Heart left ventricle (tissue), 16 donors: ENCODE results near the gene HEBP1. TPM values are rescaled to one million over a fixed set of nuclear protein-coding genes. Genes with fewer than 3 reads are reported as not detected.

Source experiments
- ATAC-seq, 4 donors: fragments of 200-7000 bp; cut with Tn5 transposase; one replicate each; pipeline ENCODE4 v1.9.1; 2020 to 2022; ENCODE audit warnings: moderate library complexity in 4 of 4, mild to moderate bottlenecking in 3 of 4, moderate number of reproducible peaks in 1 of 4
- DNase-seq, 5 donors: peaks; one replicate each; pipeline ENCODE4 v3.0.0-alpha.2; 2020
- H3K27ac ChIP-seq, 12 donors: fragments of 200-600 bp; sonication (generic) in 4 of 12; one replicate each; pipeline versions ENCODE4 v1.5.0 to v1.8.0; 2016 to 2022; ENCODE audit warnings: mild to moderate bottlenecking in 2 of 12
- H3K27me3 ChIP-seq, 9 donors: fragments of 200-600 bp; sonication (generic) in 2 of 9; one replicate each; pipeline versions ENCODE4 v1.5.1 to v1.8.0; 2016 to 2022; ENCODE audit warnings: mild to moderate bottlenecking in 3 of 9
- H3K36me3 ChIP-seq, 9 donors: fragments of 200-600 bp; sonication (generic) in 2 of 9; one replicate each; pipeline versions ENCODE4 v1.5.0 to v1.8.0; 2018 to 2022; ENCODE audit warnings: mild to moderate bottlenecking in 2 of 9
- H3K4me1 ChIP-seq, 12 donors: fragments of 200-600 bp; sonication (generic) in 4 of 12; one replicate each; pipeline versions ENCODE4 v1.5.0 to v1.8.0; 2016 to 2022; ENCODE audit warnings: mild to moderate bottlenecking in 3 of 12
- H3K4me3 ChIP-seq, 12 donors: fragments of 200-600 bp; sonication (generic) in 4 of 12; one replicate each; pipeline versions ENCODE4 v1.5.0 to v1.8.0; 2017 to 2022; ENCODE audit warnings: mild to moderate bottlenecking in 9 of 12, moderate library complexity in 4 of 12
- H3K9me3 ChIP-seq, 12 donors: fragments of 200-600 bp; sonication (generic) in 4 of 12; one replicate each; pipeline versions ENCODE4 v1.5.0 to v1.8.0; 2016 to 2022; ENCODE audit warnings: mild to moderate bottlenecking in 1 of 12
- POLR2A ChIP-seq, 2 donors: fragments of 450-650 bp; IDR thresholded peaks; one replicate each; pipeline ENCODE4 v1.6.1; 2017; ENCODE audit warnings: antibody characterized with exemption in 2 of 2, mild to moderate bottlenecking in 2 of 2, moderate library complexity in 2 of 2
- whole genome bisulfite sequencing, 4 donors: extraction: QIAGEN DNeasy Blood & Tissue Kit in 2 of 4; methylation state at CpG; one replicate each; pipeline versions ENCODE4 v1.1.5 to v1.1.7; 2013 to 2018; 5-methylcytosine and 5-hydroxymethylcytosine counted together
- intact Hi-C, 10 donors: fragments of 100-400 bp; cut with DNase I; formaldehyde crosslinking; loops; one replicate each; pipeline versions ENCODE4 v1.11.1 to v1.14.2; 2022
- polyA plus RNA-seq, 2 donors: library from polyadenylated mRNA; stranded (reverse); fragments of 200-250 nt; gene quantifications; one replicate each; pipeline ENCODE4 v1.2.3, GENCODE V29; 2013
- total RNA-seq, 9 donors: library from RNA; depleted of rRNA in 2 of 9; stranded (reverse); fragments of >200 nt in 2 of 9; fragmentation: NEBNext Ultra II Directional in 3 of 9; extraction: Animal tissue kit (Norgen Biotek cat#: 25700) in 3 of 9; gene quantifications; one replicate each; pipeline versions ENCODE4 v1.1.0 to v1.2.4, GENCODE V29; 2016 to 2023
- TF ChIP-seq, protein P1 (sequence below), 12 donors: fragments of 200-600 bp; sonication (generic) in 4 of 12; IDR thresholded peaks; one replicate each; pipeline versions ENCODE4 v1.5.0 to v1.8.0; 2018 to 2022; ENCODE audit warnings: antibody characterized with exemption in 12 of 12, mild to moderate bottlenecking in 5 of 12
- donor health status: ischemic (EF 13 %, LVEDD 7.1; RV severe dilation, severe dysfunction).
- donor health status: healthy with polysubstance abuse.
- donor health status: DM: no; HTN: yes; CAD: no.
- donor health status: DM: no; HTN: no; CAD: no.
- donor health status: ischemic (EF 25% LVEDD 6.9; RV normal size, moderate dysfunction).
- donor health status: ischemic (EF 25% LVEDD 5.7; RV mildly dilated, moderate dysfunction).
- donor health status: healthy.
- donor health status: DM: yes; HTN: yes; CAD: no.
- donor health status: ischemic (EF 35%, LVEDD 5.7; RV mildly dilated, moderate dysfunction).
- donor health status: nonischemic (EF 11% LVEDD 7.7; RV severe dilation, severe dysfunction).
- donor health status: DM: yes; HTN: yes; CAD: no.
- donor health status: PGD.
- donor health status: ischemic (EF 29% LVEDD 5.4; RV normal size, mild dysfunction).
- donor health status: nonischemic (EF 23%, LVEDD 6.1; RV moderate dilation, normal function).

The HEBP1 gene
- total and polyA plus RNA-seq, 11 donors: 26.3 to 88.1 (median 52.6) TPM

GRCh38 chr12:12987421-12987820 lies 12.6 kb downstream of the HEBP1 start:
- ATAC-seq (no peak), DNase-seq (no peak)
- whole genome bisulfite sequencing, 4 donors: 76 to 89% (median 77%) methylated on average over 5 of the region's 5 CpGs
- no peaks in the 10 kb centered on the region for H3K27me3 ChIP-seq
- no peak overlapping the region for H3K4me3 ChIP-seq
- intact Hi-C loops: loop anchor here in 5 of 10 donors (5.0 to 10.0 kb wide), 3 partner anchors 70 to 247 kb away; no protein-coding TSS in a partner anchor
- no peaks in the 10 kb centered on the region for H3K9me3 ChIP-seq
- no peak for TF ChIP-seq POLR2A (IDR thresholded peaks at IDR 0.05)
- TF ChIP-seq, protein P1, sequence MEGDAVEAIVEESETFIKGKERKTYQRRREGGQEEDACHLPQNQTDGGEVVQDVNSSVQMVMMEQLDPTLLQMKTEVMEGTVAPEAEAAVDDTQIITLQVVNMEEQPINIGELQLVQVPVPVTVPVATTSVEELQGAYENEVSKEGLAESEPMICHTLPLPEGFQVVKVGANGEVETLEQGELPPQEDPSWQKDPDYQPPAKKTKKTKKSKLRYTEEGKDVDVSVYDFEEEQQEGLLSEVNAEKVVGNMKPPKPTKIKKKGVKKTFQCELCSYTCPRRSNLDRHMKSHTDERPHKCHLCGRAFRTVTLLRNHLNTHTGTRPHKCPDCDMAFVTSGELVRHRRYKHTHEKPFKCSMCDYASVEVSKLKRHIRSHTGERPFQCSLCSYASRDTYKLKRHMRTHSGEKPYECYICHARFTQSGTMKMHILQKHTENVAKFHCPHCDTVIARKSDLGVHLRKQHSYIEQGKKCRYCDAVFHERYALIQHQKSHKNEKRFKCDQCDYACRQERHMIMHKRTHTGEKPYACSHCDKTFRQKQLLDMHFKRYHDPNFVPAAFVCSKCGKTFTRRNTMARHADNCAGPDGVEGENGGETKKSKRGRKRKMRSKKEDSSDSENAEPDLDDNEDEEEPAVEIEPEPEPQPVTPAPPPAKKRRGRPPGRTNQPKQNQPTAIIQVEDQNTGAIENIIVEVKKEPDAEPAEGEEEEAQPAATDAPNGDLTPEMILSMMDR (IDR thresholded peaks at IDR 0.05): no peak
- peaks cover 0 to 66% (median 50%) of the 10 kb centered on the region in 9 donors for H3K36me3 ChIP-seq
- no peak overlapping the region for H3K27ac ChIP-seq
- peaks cover 0 to 6% (median 0%) of the 10 kb centered on the region in 12 donors for H3K4me1 ChIP-seq

DNA sequence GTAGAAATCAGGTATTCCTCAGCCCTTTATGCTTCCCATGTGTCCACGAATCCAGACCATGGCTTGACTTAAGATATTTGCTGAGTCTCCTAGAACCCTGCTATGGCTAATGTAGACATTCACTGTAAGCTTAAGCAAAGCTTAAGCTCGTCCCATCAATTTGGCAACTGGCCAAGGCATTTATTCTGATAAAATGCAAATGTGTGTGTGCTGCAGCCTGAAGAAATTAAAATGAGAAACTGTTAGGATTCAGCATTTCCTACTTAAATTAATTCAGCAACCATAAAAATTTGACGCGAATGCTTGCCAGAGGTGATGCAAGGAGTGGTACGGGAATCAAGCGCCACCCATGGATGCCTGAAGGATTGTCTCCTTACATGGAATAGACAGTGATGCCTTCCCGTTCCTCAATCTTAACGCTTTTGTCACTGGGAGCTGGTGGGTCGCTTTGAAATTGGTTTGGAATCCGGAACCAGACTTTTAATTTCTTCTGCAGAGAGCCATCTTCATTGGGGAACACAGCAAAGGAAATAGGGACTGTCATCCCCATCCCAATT lies 13.2 kb downstream of the HEBP1 start:
- 84 to 88% (median 85%) methylated on average over 10 of the region's 10 CpGs for WGBS, 4 donors
- Histone ChIP-seq H3K27me3 (no peaks in the 10 kb centered on the region), H3K36me3 (peaks cover 0 to 72% (median 53%) of the 10 kb centered on the region in 9 donors), H3K4me1 (peaks cover 0 to 3% (median 0%) of the 10 kb centered on the region in 12 donors), H3K4me3 (no peak overlapping the region), H3K27ac (no peak overlapping the region), H3K9me3 (no peaks in the 10 kb centered on the region)
- DNase-seq (no peak), ATAC-seq (no peak)
- TF ChIP-seq POLR2A (IDR thresholded peaks at IDR 0.05): no peak
- TF ChIP-seq, protein P1 (IDR thresholded peaks at IDR 0.05): no peak
- intact Hi-C loops: loop anchor here in 5 of 10 donors (5.0 to 10.0 kb wide), 3 partner anchors 70 to 248 kb away; no protein-coding TSS in a partner anchor

- DNase-seq: no peak
- H3K9me3 ChIP-seq: no peaks in the 10 kb centered on the region
- intact Hi-C loops: loop anchor here in 5 of 10 donors (5.0 to 10.0 kb wide), 3 partner anchors 69 to 249 kb away; no protein-coding TSS in a partner anchor
- ATAC-seq: peak in 3 of 4 donors; percentile 52 to 57 (median 54)
- no peaks in the 10 kb centered on the region for H3K27me3 ChIP-seq
- H3K36me3 ChIP-seq: peaks cover 0 to 81% (median 62%) of the 10 kb centered on the region in 9 donors
- H3K4me1 ChIP-seq: peaks cover 0 to 3% (median 0%) of the 10 kb centered on the region in 12 donors
- TF ChIP-seq POLR2A (IDR thresholded peaks at IDR 0.05): no peak
- TF ChIP-seq, protein P1 (IDR thresholded peaks at IDR 0.05): peak in 11 of 12 donors; percentile 6 to 47 (median 28)
- no peak overlapping the region for H3K27ac ChIP-seq
- WGBS, 4 donors: 80 to 91% (median 86%) methylated on average over 4 of the region's 4 CpGs
- no peak overlapping the region for H3K4me3 ChIP-seq
Measured at GRCh38 chr12:12985817-12986408, 14.2 kb downstream of the HEBP1 start.

GRCh38 chr12:12984149-12984548 lies 15.9 kb downstream of the HEBP1 start:
- H3K36me3 ChIP-seq: peaks cover 0 to 95% (median 72%) of the 10 kb centered on the region in 9 donors
- TF ChIP-seq, protein P1 (IDR thresholded peaks at IDR 0.05): no peak
- TF ChIP-seq POLR2A (IDR thresholded peaks at IDR 0.05): no peak
- no peak overlapping the region for H3K4me3 ChIP-seq
- H3K9me3 ChIP-seq: no peaks in the 10 kb centered on the region
- H3K27ac ChIP-seq: no peak overlapping the region
- intact Hi-C loops: loop anchor here in 9 of 10 donors (5.0 to 10.0 kb wide), 6 partner anchors 62 to 251 kb away; no protein-coding TSS in a partner anchor
- WGBS, 4 donors: 87 to 96% (median 92%) methylated on average over 5 of the region's 5 CpGs
- no peak for DNase-seq
- H3K4me1 ChIP-seq: peaks cover 0 to 15% (median 4%) of the 10 kb centered on the region in 12 donors
- ATAC-seq: no peak
- H3K27me3 ChIP-seq: no peaks in the 10 kb centered on the region
